ENCODE measurements around the gene CTNNA3.

DNA sequence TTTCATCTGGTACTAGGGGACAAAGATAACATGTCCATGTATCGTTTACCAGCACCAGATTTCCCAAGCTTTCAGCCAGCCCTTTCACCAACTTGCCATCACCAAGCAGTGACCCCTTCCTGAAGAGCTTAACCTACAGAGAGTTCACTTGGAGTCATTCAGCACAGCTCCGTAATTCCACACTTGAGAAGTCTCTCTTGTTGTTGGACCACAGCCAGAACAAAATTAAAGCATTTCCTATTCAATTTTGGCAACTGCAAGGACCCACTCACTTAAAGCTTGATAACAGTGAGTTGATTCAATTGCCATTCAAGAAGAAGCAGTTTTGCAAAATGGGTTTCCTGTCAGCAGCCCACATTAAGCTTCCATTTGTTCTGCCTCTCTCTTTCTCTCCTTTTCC lies 858.7 kb downstream of the CTNNA3 start:
- TF ChIP-seq CTCF (IDR thresholded peaks at IDR 0.05 in 4 of 5, conservative IDR thresholded peaks at IDR 0.05 in 1 of 5) (no peak), POLR2A (IDR thresholded peaks at IDR 0.05) (no peak)
